Measurements from ENCODE around the gene POLR1G. TPM values are rescaled to one million over a fixed set of nuclear protein-coding genes. Genes with fewer than 3 reads are reported as not detected.

POLR1G gene
- total RNA-seq, 5 donors from 2014 or later (not counting 1 experiment from before 2014, with no cell fraction given) = 0.82 to 6.2 (median 5.0) TPM

- Histone ChIP-seq H3K36me3 (ENCODE audit: control insufficient read depth in 2 of 2, extremely low read depth in 1 of 2, insufficient read depth in 1 of 2, low read length in 1 of 2) (no peaks in the 10 kb centered on the region), H3K4me1 (ENCODE audit: control insufficient read depth in 1 of 2, extremely low read depth in 1 of 2, insufficient read depth in 2 of 2, low read length in 2 of 2) (peaks cover 5 to 68% of the 10 kb centered on the region in 2 experiments), H3K4me3 (ENCODE audit: control insufficient read depth in 1 of 2, extremely low read depth in 1 of 2, low read length in 1 of 2) (no peak overlapping the region), H3K27ac (ENCODE audit: low read length) (peak overlapping the region; percentile 84), H3K9me3 (no peaks in the 10 kb centered on the region), H3K27me3 (replicated peaks in 1 of 2; ENCODE audit: control insufficient read depth in 2 of 2, extremely low read depth in 1 of 2, insufficient read depth in 2 of 2, low read length in 1 of 2) (peaks cover 0 to 7% of the 10 kb centered on the region in 2 experiments)
- peak overlapping the region; percentile 32 to 80 (median 41) for H3K4me3 Mint-ChIP-seq
- no peaks in the 10 kb centered on the region for H3K9me3 Mint-ChIP-seq
- peak overlapping the region; percentile 55 to 66 for H3K27ac Mint-ChIP-seq
- 89% methylated on average over 2 of the region's 4 CpGs for WGBS (ENCODE audit: insufficient coverage)
- POLR2A ChIA-PET = interaction anchor here in 1 of 2 donors (1.3 to 1.9 kb wide), 2 partner anchors 23 to 28 kb away, joined by 5 to 9 read pairs; partner anchors contain the start of gene FOSB
- H3K36me3 Mint-ChIP-seq = no peaks in the 10 kb centered on the region
- CTCF ChIA-PET = interaction anchor here in 1 of 2 donors (0.6 to 1.8 kb wide), 3 partner anchors 22 to 39 kb away, joined by 3 to 12 read pairs (median 6); partner anchors contain the start of gene FOSB
- DNase-seq = no peak
- H3K27me3 Mint-ChIP-seq = no peaks in the 10 kb centered on the region
- ATAC-seq (replicated peaks in 1 of 4) = no peak
- peaks cover 62 to 70% (median 69%) of the 10 kb centered on the region in 3 donors for H3K4me1 Mint-ChIP-seq
Observed at GRCh38 chr19:45445139-45445538, 38.7 kb downstream of the POLR1G start.

GRCh38 chr19:45446295-45446694, 39.9 kb downstream of the POLR1G start:
- Histone ChIP-seq H3K4me1 (ENCODE audit: control insufficient read depth in 1 of 2, extremely low read depth in 1 of 2, insufficient read depth in 2 of 2, low read length in 2 of 2) (peaks cover 5 to 64% of the 10 kb centered on the region in 2 experiments), H3K36me3 (ENCODE audit: control insufficient read depth in 2 of 2, extremely low read depth in 1 of 2, insufficient read depth in 1 of 2, low read length in 1 of 2) (no peaks in the 10 kb centered on the region), H3K4me3 (ENCODE audit: control insufficient read depth in 1 of 2, extremely low read depth in 1 of 2, low read length in 1 of 2) (no peak overlapping the region), H3K9me3 (no peaks in the 10 kb centered on the region), H3K27ac (ENCODE audit: low read length) (peak overlapping the region; percentile 46), H3K27me3 (replicated peaks in 1 of 2; ENCODE audit: control insufficient read depth in 2 of 2, extremely low read depth in 1 of 2, insufficient read depth in 2 of 2, low read length in 1 of 2) (peaks cover 0 to 7% of the 10 kb centered on the region in 2 experiments)
- ChIA-PET CTCF (interaction anchor here in 1 of 2 donors (0.7 to 1.8 kb wide), 2 partner anchors 32 to 196 kb away, joined by 3 to 12 read pairs; no protein-coding TSS in a partner anchor), POLR2A (interaction anchor here in 1 of 2 donors (1.9 kb wide), 1 partner anchor 22 kb away, joined by 9 read pairs; the partner anchor contains the start of gene FOSB)
- no peaks in the 10 kb centered on the region for H3K27me3 Mint-ChIP-seq
- H3K27ac Mint-ChIP-seq = peak overlapping the region; percentile 55 to 63
- H3K9me3 Mint-ChIP-seq = no peaks in the 10 kb centered on the region
- H3K4me1 Mint-ChIP-seq = peaks cover 59 to 67% (median 66%) of the 10 kb centered on the region in 3 donors
- 79% methylated on average over 3 of the region's 6 CpGs for WGBS (ENCODE audit: insufficient coverage)
- ATAC-seq (replicated peaks in 1 of 4) = no peak
- no peaks in the 10 kb centered on the region for H3K36me3 Mint-ChIP-seq
- H3K4me3 Mint-ChIP-seq = peak overlapping the region in 1 of 3 donors; percentile 54
- DNase-seq = peak in 1 of 35 experiments; percentile 68

GRCh38 chr19:45446944-45447343, 40.5 kb downstream of the POLR1G start:
- Histone ChIP-seq H3K4me1 (ENCODE audit: control insufficient read depth in 1 of 2, extremely low read depth in 1 of 2, insufficient read depth in 2 of 2, low read length in 2 of 2) (peaks cover 9 to 71% of the 10 kb centered on the region in 2 experiments), H3K36me3 (ENCODE audit: control insufficient read depth in 2 of 2, extremely low read depth in 1 of 2, insufficient read depth in 1 of 2, low read length in 1 of 2) (no peaks in the 10 kb centered on the region), H3K27ac (ENCODE audit: low read length) (no peak overlapping the region), H3K27me3 (replicated peaks in 1 of 2; ENCODE audit: control insufficient read depth in 2 of 2, extremely low read depth in 1 of 2, insufficient read depth in 2 of 2, low read length in 1 of 2) (peaks cover 0 to 7% of the 10 kb centered on the region in 2 experiments), H3K4me3 (ENCODE audit: control insufficient read depth in 1 of 2, extremely low read depth in 1 of 2, low read length in 1 of 2) (no peak overlapping the region), H3K9me3 (no peaks in the 10 kb centered on the region)
- ChIA-PET CTCF (interaction anchor here in 1 of 2 donors (0.7 kb wide), 1 partner anchor 31 kb away, joined by 3 read pairs; no protein-coding TSS in a partner anchor), POLR2A (interaction anchor here in 1 of 2 donors (0.5 kb wide), 1 partner anchor 10 kb away, joined by 7 read pairs; no protein-coding TSS in a partner anchor)
- Mint-ChIP-seq H3K9me3 (no peaks in the 10 kb centered on the region), H3K4me3 (no peak overlapping the region), H3K27me3 (no peaks in the 10 kb centered on the region), H3K27ac (no peak overlapping the region), H3K4me1 (peaks cover 65 to 74% (median 72%) of the 10 kb centered on the region in 3 donors), H3K36me3 (no peaks in the 10 kb centered on the region)
- 100% methylated on average over 6 of the region's 7 CpGs for WGBS (ENCODE audit: insufficient coverage)
- ATAC-seq (replicated peaks in 1 of 4) (no peak), DNase-seq (no peak)

GRCh38 chr19:45448425-45448756, 41.9 kb downstream of the POLR1G start:
- peaks cover 0 to 5% of the 10 kb centered on the region in 2 experiments for H3K27me3 ChIP-seq (replicated peaks in 1 of 2; ENCODE audit: control insufficient read depth in 2 of 2, extremely low read depth in 1 of 2, insufficient read depth in 2 of 2, low read length in 1 of 2)
- ChIA-PET CTCF (interaction anchor here in 1 of 2 donors (0.7 kb wide), 1 partner anchor 646 kb away, joined by 3 read pairs; no protein-coding TSS in a partner anchor), POLR2A (interaction anchor here in 1 of 2 donors (3.0 kb wide), 1 partner anchor 20 kb away, joined by 30 read pairs; the partner anchor contains the start of gene FOSB)
- WGBS (ENCODE audit: insufficient coverage) = 100% methylated on average over 1 of the region's 3 CpGs
- Mint-ChIP-seq H3K4me3 (peak overlapping the region in 1 of 3 donors; percentile 95), H3K4me1 (peaks cover 59 to 66% (median 65%) of the 10 kb centered on the region in 3 donors), H3K36me3 (no peaks in the 10 kb centered on the region), H3K27ac (peak overlapping the region; percentile 35 to 82), H3K9me3 (no peaks in the 10 kb centered on the region), H3K27me3 (no peaks in the 10 kb centered on the region)
- H3K9me3 ChIP-seq = no peaks in the 10 kb centered on the region
- no peaks in the 10 kb centered on the region for H3K36me3 ChIP-seq (ENCODE audit: control insufficient read depth in 2 of 2, extremely low read depth in 1 of 2, insufficient read depth in 1 of 2, low read length in 1 of 2)
- H3K27ac ChIP-seq (ENCODE audit: low read length) = peak overlapping the region; percentile 97
- DNase-seq (no peak), ATAC-seq (replicated peaks in 1 of 4) (no peak)
- H3K4me1 ChIP-seq (ENCODE audit: control insufficient read depth in 1 of 2, extremely low read depth in 1 of 2, insufficient read depth in 2 of 2, low read length in 2 of 2) = peaks cover 6 to 66% of the 10 kb centered on the region in 2 experiments
- H3K4me3 ChIP-seq (ENCODE audit: control insufficient read depth in 1 of 2, extremely low read depth in 1 of 2, low read length in 1 of 2) = no peak overlapping the region

GRCh38 chr19:45448887-45449299, 42.4 kb downstream of the POLR1G start:
- ChIA-PET POLR2A (interaction anchor here in 1 of 2 donors (3.0 kb wide), 1 partner anchor 20 kb away, joined by 30 read pairs; the partner anchor contains the start of gene FOSB), CTCF (interaction anchor here in 1 of 2 donors (0.9 to 1.9 kb wide), 2 partner anchors 20 to 30 kb away, joined by 3 to 9 read pairs; no protein-coding TSS in a partner anchor)
- Mint-ChIP-seq H3K27ac (peak overlapping the region; percentile 82 to 84), H3K9me3 (no peaks in the 10 kb centered on the region), H3K4me3 (peak overlapping the region; percentile 57 to 95 (median 59)), H3K4me1 (peaks cover 57 to 65% (median 60%) of the 10 kb centered on the region in 3 donors), H3K36me3 (no peaks in the 10 kb centered on the region), H3K27me3 (no peaks in the 10 kb centered on the region)
- peaks cover 4 to 61% of the 10 kb centered on the region in 2 experiments for H3K4me1 ChIP-seq (ENCODE audit: control insufficient read depth in 1 of 2, extremely low read depth in 1 of 2, insufficient read depth in 2 of 2, low read length in 2 of 2)
- H3K9me3 ChIP-seq = no peaks in the 10 kb centered on the region
- peak in 1 of 35 experiments; percentile 40 for DNase-seq
- no peaks in the 10 kb centered on the region for H3K36me3 ChIP-seq (ENCODE audit: control insufficient read depth in 2 of 2, extremely low read depth in 1 of 2, insufficient read depth in 1 of 2, low read length in 1 of 2)
- H3K27ac ChIP-seq (ENCODE audit: low read length) = peak overlapping the region; percentile 97
- 56% methylated on average over 4 of the region's 7 CpGs for WGBS (ENCODE audit: insufficient coverage)
- H3K27me3 ChIP-seq (replicated peaks in 1 of 2; ENCODE audit: control insufficient read depth in 2 of 2, extremely low read depth in 1 of 2, insufficient read depth in 2 of 2, low read length in 1 of 2) = peaks cover 0 to under 1% of the 10 kb centered on the region in 2 experiments
- no peak for ATAC-seq (replicated peaks in 1 of 4)
- H3K4me3 ChIP-seq (ENCODE audit: control insufficient read depth in 1 of 2, extremely low read depth in 1 of 2, low read length in 1 of 2) = peak overlapping the region in 1 of 2 donors; percentile 56

GRCh38 chr19:45450012-45450333, 43.5 kb downstream of the POLR1G start:
- H3K27me3 Mint-ChIP-seq = no peaks in the 10 kb centered on the region
- Histone ChIP-seq H3K4me1 (ENCODE audit: control insufficient read depth in 1 of 2, extremely low read depth in 1 of 2, insufficient read depth in 2 of 2, low read length in 2 of 2) (peaks cover 4 to 51% of the 10 kb centered on the region in 2 experiments), H3K4me3 (ENCODE audit: control insufficient read depth in 1 of 2, extremely low read depth in 1 of 2, low read length in 1 of 2) (peak overlapping the region; percentile 56 to 76), H3K27ac (ENCODE audit: low read length) (peak overlapping the region; percentile 97), H3K36me3 (ENCODE audit: control insufficient read depth in 2 of 2, extremely low read depth in 1 of 2, insufficient read depth in 1 of 2, low read length in 1 of 2) (no peaks in the 10 kb centered on the region), H3K9me3 (no peaks in the 10 kb centered on the region), H3K27me3 (replicated peaks in 1 of 2; ENCODE audit: control insufficient read depth in 2 of 2, extremely low read depth in 1 of 2, insufficient read depth in 2 of 2, low read length in 1 of 2) (no peaks in the 10 kb centered on the region)
- peak overlapping the region; percentile 98 to 99 for H3K27ac Mint-ChIP-seq
- DNase-seq = peak in 5 of 35 experiments; percentile 36 to 76 (median 39)
- no peaks in the 10 kb centered on the region for H3K9me3 Mint-ChIP-seq
- peaks cover 49 to 62% (median 50%) of the 10 kb centered on the region in 3 donors for H3K4me1 Mint-ChIP-seq
- WGBS (ENCODE audit: insufficient coverage) = 10% methylated on average over 2 of the region's 5 CpGs
- ChIA-PET POLR2A (interaction anchor here in 1 of 2 donors (3.0 kb wide), 1 partner anchor 19 kb away, joined by 30 read pairs; the partner anchor contains the start of gene FOSB), CTCF (interaction anchor here in 1 of 2 donors (1.0 to 1.9 kb wide), 2 partner anchors 10 to 29 kb away, joined by 3 to 9 read pairs; no protein-coding TSS in a partner anchor)
- peak in 3 of 4 experiments; percentile 13 to 35 (median 17) for ATAC-seq (replicated peaks in 1 of 4)
- H3K4me3 Mint-ChIP-seq = peak overlapping the region; percentile 93 to 95 (median 94)
- H3K36me3 Mint-ChIP-seq = no peaks in the 10 kb centered on the region
